Astrocyte (in vitro differentiated cells and primary cell): Measurements from ENCODE around the gene CACNA1D.

ENCODE experiments used
- CTCF ChIP-seq: IDR thresholded peaks from 2 replicates; pipeline ENCODE4 v1.5.1; 2011; ENCODE audit warnings: low read depth, mild to moderate bottlenecking, inconsistent platforms, low read length, moderate library complexity; ENCODE audit not compliant: insufficient read depth
- EZH2 ChIP-seq: IDR thresholded peaks from 2 replicates; pipeline ENCODE4 v1.6.1; 2012; ENCODE audit warnings: mild to moderate bottlenecking, low read length, inconsistent platforms; ENCODE audit not compliant: insufficient read depth

GRCh38 chr3:53804697-53805462, 310.5 kb downstream of the CACNA1D start:
- TF ChIP-seq CTCF (no peak), EZH2 (no peak)
